Suprapubic skin (tissue), 3 donors: ENCODE results near the gene CTTNBP2.

ENCODE experiments used
- CTCF ChIP-seq, 2 donors: fragments of 200-600 bp in 1 of 2; fragments of 450-650 bp in 1 of 2; sonication (generic) in 1 of 2; IDR thresholded peaks; one replicate each; pipeline ENCODE4 v1.5.1; 2016 to 2019; ENCODE audit warnings: antibody characterized with exemption in 2 of 2, mild to moderate bottlenecking in 1 of 2, moderate library complexity in 1 of 2
- POLR2A ChIP-seq, 2 donors: fragments of 450-650 bp; IDR thresholded peaks; one replicate each; pipeline ENCODE4 v1.6.1; 2017; ENCODE audit warnings: antibody characterized with exemption in 2 of 2, mild to moderate bottlenecking in 2 of 2, moderate library complexity in 2 of 2

DNA sequence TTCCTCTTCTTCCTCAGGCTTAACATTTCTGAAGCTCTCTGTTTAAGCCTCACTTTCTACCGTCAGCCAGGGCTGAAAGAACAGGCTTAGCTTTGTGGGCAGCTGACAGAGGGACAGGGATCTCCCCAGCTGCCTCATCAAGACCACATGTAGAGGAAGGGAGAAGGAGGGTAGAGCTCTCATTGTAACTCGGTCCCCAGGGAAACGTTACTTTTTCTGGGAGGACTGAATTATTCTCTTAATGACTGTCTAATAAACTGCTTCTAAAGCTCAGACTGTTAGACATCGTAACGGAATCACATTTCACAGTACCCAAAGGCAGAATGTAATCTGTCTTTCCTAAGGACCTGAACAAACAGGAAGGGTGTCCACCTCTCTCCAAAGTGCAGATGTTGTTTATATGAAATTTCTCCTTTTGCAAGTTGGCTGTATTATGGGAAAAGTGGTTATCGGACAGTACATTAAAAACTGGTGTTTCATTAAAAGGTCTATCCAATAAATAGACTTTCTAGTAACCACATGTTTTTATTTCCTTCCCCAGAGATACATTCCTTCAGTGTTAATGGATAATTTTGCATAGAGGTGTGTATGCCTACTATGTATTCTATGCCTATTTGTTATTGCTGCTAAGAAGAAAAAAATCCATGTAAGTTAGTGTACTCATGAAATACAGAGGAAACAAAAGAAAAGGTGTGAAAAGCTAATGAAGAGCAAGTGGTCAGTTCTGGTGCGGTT is 144.2 kb downstream of the CTTNBP2 start:
- no peak for TF ChIP-seq CTCF (IDR thresholded peaks at IDR 0.05)
- no peak for TF ChIP-seq POLR2A (IDR thresholded peaks at IDR 0.05)
